ENCODE measurements around the gene ATRN.
A peak's percentile ranks its signal among the peaks of the same experiment; 100 is the strongest.

The ATRN gene

GRCh38 chr20:3696200-3696599 lies 225.4 kb downstream of the ATRN start:
- Histone ChIP-seq H2AFZ (ENCODE audit: insufficient read depth, low read length, poor library complexity) (no peak overlapping the region), H3K4me1 (ENCODE audit: control insufficient read depth in 1 of 2, insufficient read depth in 2 of 2, low read length in 2 of 2) (peaks cover 10 to 14% of the 10 kb centered on the region in 2 experiments)

GRCh38 chr20:3696745-3697587 lies 226.1 kb downstream of the ATRN start:
- H3K4me1 ChIP-seq (ENCODE audit: control insufficient read depth in 1 of 2, insufficient read depth in 2 of 2, low read length in 2 of 2), result peaks cover 10 to 14% of the 10 kb centered on the region in 2 experiments
- H2AK5ac ChIP-seq (ENCODE audit: low read length), result no peak overlapping the region
- no peak overlapping the region for H3K23ac ChIP-seq (ENCODE audit: low read length)
- no peak overlapping the region for H4K8ac ChIP-seq (ENCODE audit: low read depth, low read length)
- no peaks in the 10 kb centered on the region for H3K79me1 ChIP-seq (ENCODE audit: low read length)
- no peak overlapping the region for H2AFZ ChIP-seq (ENCODE audit: insufficient read depth, low read length, poor library complexity)
- no peak overlapping the region for H2BK5ac ChIP-seq (ENCODE audit: low read depth, low read length, poor library complexity)
- H3K4me3 ChIP-seq (ENCODE audit: low read depth, low read length), result no peak overlapping the region
- WGBS (ENCODE audit: extremely low coverage, insufficient coverage, insufficient read length), result no CpG with 5 or more reads among the region's 15 CpGs
- H3K9me3 ChIP-seq (ENCODE audit: insufficient read depth, low read depth, low read length), result no peaks in the 10 kb centered on the region
- H3K9ac ChIP-seq (ENCODE audit: low read length), result no peak overlapping the region
- H4K91ac ChIP-seq (ENCODE audit: low read depth, low read length), result no peak overlapping the region
- H3K4ac ChIP-seq (ENCODE audit: low read depth, low read length), result no peak overlapping the region
- H2BK12ac ChIP-seq (ENCODE audit: low read length), result no peak overlapping the region
- no peak overlapping the region for H3K14ac ChIP-seq (ENCODE audit: low read length)
- H2BK120ac ChIP-seq (ENCODE audit: insufficient read depth, low read length, poor library complexity), result no peak overlapping the region
- no peaks in the 10 kb centered on the region for H3K36me3 ChIP-seq (ENCODE audit: control insufficient read depth in 1 of 2, insufficient read depth in 2 of 2, low read length in 2 of 2)
- no peak for DNase-seq
- no peak overlapping the region for H3K18ac ChIP-seq (ENCODE audit: low read length)
- H3K27me3 ChIP-seq (ENCODE audit: insufficient read depth, low read length), result no peaks in the 10 kb centered on the region
- no peak overlapping the region for H3K27ac ChIP-seq (ENCODE audit: low read depth, low read length)
- no peak overlapping the region for H4K12ac ChIP-seq (ENCODE audit: low read depth, low read length)
- H3K79me2 ChIP-seq (ENCODE audit: control insufficient read depth, insufficient read depth, low read length, poor library complexity), result no peaks in the 10 kb centered on the region
- no peak overlapping the region for H3K4me2 ChIP-seq (ENCODE audit: low read length)

More at GRCh38 chr20:3696200-3696599, 225.4 kb downstream of the ATRN start:
- WGBS (ENCODE audit: extremely low coverage, insufficient coverage, insufficient read length), result no CpG with 5 or more reads among the region's 1 CpG
- no peak overlapping the region for H3K18ac ChIP-seq (ENCODE audit: low read length)
- H4K12ac ChIP-seq (ENCODE audit: low read depth, low read length), result no peak overlapping the region
- no peak overlapping the region for H3K4me3 ChIP-seq (ENCODE audit: low read depth, low read length)
- no peaks in the 10 kb centered on the region for H3K27me3 ChIP-seq (ENCODE audit: insufficient read depth, low read length)
- no peaks in the 10 kb centered on the region for H3K79me1 ChIP-seq (ENCODE audit: low read length)
- H2BK12ac ChIP-seq (ENCODE audit: low read length), result no peak overlapping the region
- H3K4me2 ChIP-seq (ENCODE audit: low read length), result no peak overlapping the region
- H3K9ac ChIP-seq (ENCODE audit: low read length), result no peak overlapping the region
- H4K8ac ChIP-seq (ENCODE audit: low read depth, low read length), result no peak overlapping the region
- no peak overlapping the region for H2BK5ac ChIP-seq (ENCODE audit: low read depth, low read length, poor library complexity)
- no peak overlapping the region for H3K27ac ChIP-seq (ENCODE audit: low read depth, low read length)
- no peaks in the 10 kb centered on the region for H3K9me3 ChIP-seq (ENCODE audit: insufficient read depth, low read depth, low read length)
- no peak overlapping the region for H2BK120ac ChIP-seq (ENCODE audit: insufficient read depth, low read length, poor library complexity)
- peak in 1 of 2 donors; percentile 21 for DNase-seq
- no peak overlapping the region for H3K23ac ChIP-seq (ENCODE audit: low read length)
- H3K4ac ChIP-seq (ENCODE audit: low read depth, low read length), result no peak overlapping the region
- H4K91ac ChIP-seq (ENCODE audit: low read depth, low read length), result no peak overlapping the region
- H2AK5ac ChIP-seq (ENCODE audit: low read length), result no peak overlapping the region
- H3K14ac ChIP-seq (ENCODE audit: low read length), result no peak overlapping the region
- no peaks in the 10 kb centered on the region for H3K79me2 ChIP-seq (ENCODE audit: control insufficient read depth, insufficient read depth, low read length, poor library complexity)
- no peaks in the 10 kb centered on the region for H3K36me3 ChIP-seq (ENCODE audit: control insufficient read depth in 1 of 2, insufficient read depth in 2 of 2, low read length in 2 of 2)

- Histone ChIP-seq H3K79me2 (ENCODE audit: control insufficient read depth, insufficient read depth, low read length, poor library complexity) (no peaks in the 10 kb centered on the region), H2BK5ac (ENCODE audit: low read depth, low read length, poor library complexity) (no peak overlapping the region), H4K12ac (ENCODE audit: low read depth, low read length) (no peak overlapping the region), H2AK5ac (ENCODE audit: low read length) (no peak overlapping the region), H3K14ac (ENCODE audit: low read length) (no peak overlapping the region), H4K8ac (ENCODE audit: low read depth, low read length) (no peak overlapping the region), H3K4ac (ENCODE audit: low read depth, low read length) (no peak overlapping the region), H3K23ac (ENCODE audit: low read length) (no peak overlapping the region), H3K4me1 (ENCODE audit: control insufficient read depth in 1 of 2, insufficient read depth in 2 of 2, low read length in 2 of 2) (peaks cover 10 to 14% of the 10 kb centered on the region in 2 experiments), H2AFZ (ENCODE audit: insufficient read depth, low read length, poor library complexity) (no peak overlapping the region), H3K18ac (ENCODE audit: low read length) (no peak overlapping the region), H3K36me3 (ENCODE audit: control insufficient read depth in 1 of 2, insufficient read depth in 2 of 2, low read length in 2 of 2) (no peaks in the 10 kb centered on the region), H3K9ac (ENCODE audit: low read length) (no peak overlapping the region), H3K27ac (ENCODE audit: low read depth, low read length) (no peak overlapping the region), H3K4me2 (ENCODE audit: low read length) (no peak overlapping the region), H3K9me3 (ENCODE audit: insufficient read depth, low read depth, low read length) (no peaks in the 10 kb centered on the region), H2BK120ac (ENCODE audit: insufficient read depth, low read length, poor library complexity) (no peak overlapping the region), H4K91ac (ENCODE audit: low read depth, low read length) (no peak overlapping the region), H3K27me3 (ENCODE audit: insufficient read depth, low read length) (no peaks in the 10 kb centered on the region), H2BK12ac (ENCODE audit: low read length) (no peak overlapping the region), H3K79me1 (ENCODE audit: low read length) (no peaks in the 10 kb centered on the region), H3K4me3 (ENCODE audit: low read depth, low read length) (no peak overlapping the region)
- no CpG with 5 or more reads among the region's 18 CpGs for WGBS (ENCODE audit: extremely low coverage, insufficient coverage, insufficient read length)
- DNase-seq, result peak; percentile 67 to 77
Observed at GRCh38 chr20:3697588-3698305, 226.9 kb downstream of the ATRN start.

GRCh38 chr20:3698591-3699001 lies 227.8 kb downstream of the ATRN start:
- WGBS (ENCODE audit: extremely low coverage, insufficient coverage, insufficient read length), result no CpG with 5 or more reads among the region's 6 CpGs
- H2BK120ac ChIP-seq (ENCODE audit: insufficient read depth, low read length, poor library complexity), result no peak overlapping the region
- no peaks in the 10 kb centered on the region for H3K79me2 ChIP-seq (ENCODE audit: control insufficient read depth, insufficient read depth, low read length, poor library complexity)

More at GRCh38 chr20:3698591-3699001, 227.8 kb downstream of the ATRN start:
- H3K14ac ChIP-seq (ENCODE audit: low read length), result no peak overlapping the region
- H3K27ac ChIP-seq (ENCODE audit: low read depth, low read length), result no peak overlapping the region
- H2AK5ac ChIP-seq (ENCODE audit: low read length), result no peak overlapping the region
- DNase-seq, result no peak
- H3K4ac ChIP-seq (ENCODE audit: low read depth, low read length), result no peak overlapping the region
- no peak overlapping the region for H3K23ac ChIP-seq (ENCODE audit: low read length)
- no peak overlapping the region for H4K12ac ChIP-seq (ENCODE audit: low read depth, low read length)
- no peak overlapping the region for H2AFZ ChIP-seq (ENCODE audit: insufficient read depth, low read length, poor library complexity)
- H3K4me3 ChIP-seq (ENCODE audit: low read depth, low read length), result no peak overlapping the region
- no peak overlapping the region for H3K4me2 ChIP-seq (ENCODE audit: low read length)
- H3K9ac ChIP-seq (ENCODE audit: low read length), result no peak overlapping the region
- H3K4me1 ChIP-seq (ENCODE audit: control insufficient read depth in 1 of 2, insufficient read depth in 2 of 2, low read length in 2 of 2), result peaks cover 10 to 14% of the 10 kb centered on the region in 2 experiments
- H3K18ac ChIP-seq (ENCODE audit: low read length), result no peak overlapping the region
- no peaks in the 10 kb centered on the region for H3K79me1 ChIP-seq (ENCODE audit: low read length)
- H3K27me3 ChIP-seq (ENCODE audit: insufficient read depth, low read length), result no peaks in the 10 kb centered on the region
- H2BK5ac ChIP-seq (ENCODE audit: low read depth, low read length, poor library complexity), result no peak overlapping the region
- no peak overlapping the region for H2BK12ac ChIP-seq (ENCODE audit: low read length)
- peaks cover 4% of the 10 kb centered on the region for H3K9me3 ChIP-seq (ENCODE audit: insufficient read depth, low read depth, low read length)
- no peaks in the 10 kb centered on the region for H3K36me3 ChIP-seq (ENCODE audit: control insufficient read depth in 1 of 2, insufficient read depth in 2 of 2, low read length in 2 of 2)
- H4K91ac ChIP-seq (ENCODE audit: low read depth, low read length), result no peak overlapping the region
- H4K8ac ChIP-seq (ENCODE audit: low read depth, low read length), result no peak overlapping the region
